ENCODE data around the gene NKD2. TPM values are rescaled to one million over a fixed set of nuclear protein-coding genes. Genes with fewer than 3 reads are reported as not detected.

NKD2 gene
- total and polyA plus RNA-seq, 9 of the 15 experiments (the other 6 are each of a cell fraction or from before 2014, with no cell fraction given) = 0.09 to 0.64 (median 0.27) TPM; not detected in 5

GRCh38 chr5:1058083-1058945 is 49.7 kb downstream of the NKD2 start:
- ChIA-PET POLR2A (interaction anchor here (0.6 to 1.9 kb wide), 2 partner anchors 9 to 283 kb away, joined by 3 to 5 read pairs; no protein-coding TSS in a partner anchor), CTCF (ENCODE audit: low intra/inter-chr PET ratio) (no interaction called here)
- Histone ChIP-seq H3K9me1 (ENCODE audit: control insufficient read depth, insufficient read depth, low read length) (no peaks in the 10 kb centered on the region), H3K4me3 (no peak overlapping the region), H3K27ac (ENCODE audit: extremely low read depth, low read depth, low read length) (no peak overlapping the region), H4K20me1 (replicated peaks; ENCODE audit: control insufficient read depth, insufficient read depth, low read length) (peaks cover 33% of the 10 kb centered on the region), H3K79me2 (ENCODE audit: control insufficient read depth, insufficient read depth, low read length) (no peaks in the 10 kb centered on the region), H3K4me1 (replicated peaks in 1 of 2; ENCODE audit: control insufficient read depth in 2 of 2, insufficient read depth in 2 of 2, low read length in 2 of 2) (peaks cover 0 to 61% of the 10 kb centered on the region in 2 experiments; a peak in 1 of 5 replicates), H3K9me3 (replicated peaks; ENCODE audit: control insufficient read depth, insufficient read depth, low read depth, low read length) (no peaks in the 10 kb centered on the region), H3K27me3 (ENCODE audit: control insufficient read depth in 2 of 2, insufficient read depth in 2 of 2, low read length in 2 of 2) (peaks cover 17 to 66% of the 10 kb centered on the region in 2 experiments), H2AFZ (ENCODE audit: low read depth, low read length) (no peak overlapping the region), H3K36me3 (ENCODE audit: control insufficient read depth, insufficient read depth, low read length) (no peaks in the 10 kb centered on the region), H3K9ac (ENCODE audit: insufficient read depth in 1 of 2, low read depth in 2 of 2, low read length in 2 of 2) (no peak overlapping the region), H3K4me2 (ENCODE audit: insufficient read depth, low read length) (no peak overlapping the region)
- TF ChIP-seq ZNF140 (CRISPR knock-in tag; IDR thresholded peaks at IDR 0.05) (no peak), ZNF778 (CRISPR knock-in tag; IDR thresholded peaks at IDR 0.05) (no peak), ZBTB33 (CRISPR knock-in tag; IDR thresholded peaks at IDR 0.05) (0 out of 2 replicates have a peak, but pooled peaks have one; percentile 33), ELF1 (tag; IDR thresholded peaks at IDR 0.05) (no peak)
- intact Hi-C loops (cut with micrococcal nuclease) (no loop called here), in situ Hi-C loops (cut with MboI) (no loop called here)
- 20% methylated on average over 33 of the region's 36 CpGs for WGBS (ENCODE audit: insufficient coverage, low coverage, missing lambda C conversion rate)
- ATAC-seq = no peak
- peak in 1 of 4 experiments; percentile 45 for DNase-seq (ENCODE audit: extremely low read depth in 1 of 4, low spot score in 3 of 4)
- no peak for FAIRE-seq
- no TSS peak for BruUV-seq (replicated peaks)

Data from K562 (cell line).